PFSK-1 (cell line): ENCODE measurements around the gene CD72.

Experiments used
- POLR2AphosphoS5 ChIP-seq: IDR thresholded peaks from 2 replicates; pipeline ENCODE4 v1.6.1; 2012; ENCODE audit warnings: low read depth, mild to moderate bottlenecking, control low read depth, low read length, moderate library complexity
- SIN3A ChIP-seq: IDR thresholded peaks from 2 replicates; pipeline ENCODE4 v1.6.1; 2012; ENCODE audit warnings: mild to moderate bottlenecking, low read length, moderate library complexity, borderline replicate concordance; ENCODE audit not compliant: insufficient read depth

GRCh38 chr9:35651956-35652828 is 34.0 kb upstream of the CD72 start:
- no peak for TF ChIP-seq SIN3A
- TF ChIP-seq POLR2AphosphoS5 = no peak
